WTC11 (cell line): ENCODE measurements around the gene UBXN6. TPM values are rescaled to one million over a fixed set of nuclear protein-coding genes. Genes with fewer than 3 reads are reported as not detected.

Experiments
- ATAC-seq: fragments of 200-7000 bp; cut with Tn5 transposase; 2 replicates; pipeline ENCODE4 v1.10.0; 2021; ENCODE audit warnings: mild to moderate bottlenecking, moderate library complexity
- CTCF ChIA-PET: fragments of 300-600 bp; sonication (Branson Sonifier 250); formaldehyde crosslinking; loops from one replicate; lab custom pipeline; 2021; ENCODE audit warnings: antibody characterized with exemption; lab: Charles Lee
- POLR2A ChIA-PET: fragments of 350-600 bp; sonication (Branson Sonifier 250); formaldehyde crosslinking; loops from one replicate; lab custom pipeline; 2021; ENCODE audit warnings: antibody characterized with exemption; lab: Charles Lee
- DNase-seq: peaks from one replicate; pipeline ENCODE4 v3.0.0; 2021; ENCODE audit warnings: low spot score
- H3K27ac Mint-ChIP-seq: 2 replicates; pipeline ENCODE4 v1.8.0; 2021; ENCODE audit warnings: mixed read lengths
- H3K27me3 Mint-ChIP-seq: 2 replicates; pipeline ENCODE4 v1.8.0; 2021; ENCODE audit warnings: low read depth, mild to moderate bottlenecking, moderate library complexity, mixed read lengths
- H3K36me3 Mint-ChIP-seq: 2 replicates; pipeline ENCODE4 v1.8.0; 2021; ENCODE audit warnings: mixed read lengths
- H3K4me1 Mint-ChIP-seq: 2 replicates; pipeline ENCODE4 v1.8.0; 2022; ENCODE audit warnings: mixed read lengths
- H3K4me3 Mint-ChIP-seq: 2 replicates; pipeline ENCODE4 v1.8.0; 2021; ENCODE audit warnings: mild to moderate bottlenecking, moderate library complexity, mixed read lengths
- H3K9me3 Mint-ChIP-seq: 2 replicates; pipeline ENCODE4 v1.8.0; 2021; ENCODE audit warnings: mixed read lengths
- ESRRA ChIP-seq: sonication (generic); formaldehyde crosslinking; IDR thresholded peaks from 2 replicates; pipeline ENCODE4 v1.8.1; 2022; ENCODE audit warnings: mild to moderate bottlenecking, missing genetic modification reagents, borderline replicate concordance
- KAT7 ChIP-seq: sonication (generic); formaldehyde crosslinking; IDR thresholded peaks from 2 replicates; pipeline ENCODE4 v1.8.1; 2023; ENCODE audit warnings: missing genetic modification reagents, mild to moderate bottlenecking, borderline replicate concordance
- NFATC4 ChIP-seq: fragments of 250-450 bp; sonication (Bioruptor Pico); IDR thresholded peaks from 2 replicates; pipeline ENCODE4 v1.9.0; 2021; ENCODE audit warnings: mild to moderate bottlenecking
- NFE2L1 ChIP-seq: sonication (generic); formaldehyde crosslinking; IDR thresholded peaks from 2 replicates; pipeline ENCODE4 v1.8.1; 2023; ENCODE audit warnings: missing genetic modification reagents
- SMAD3 ChIP-seq: sonication (generic); formaldehyde crosslinking; IDR thresholded peaks from 2 replicates; pipeline ENCODE4 v1.8.0; 2022; ENCODE audit warnings: missing genetic modification reagents, mild to moderate bottlenecking, borderline replicate concordance
- SOX15 ChIP-seq: fragments of 250-450 bp; sonication (Bioruptor Pico); IDR thresholded peaks from 2 replicates; pipeline ENCODE4 v1.9.0; 2021; ENCODE audit warnings: mild to moderate bottlenecking
- ZBTB21 ChIP-seq: sonication (generic); formaldehyde crosslinking; IDR thresholded peaks from 2 replicates; pipeline ENCODE4 v1.8.1; 2023; ENCODE audit warnings: mild to moderate bottlenecking, missing genetic modification reagents, borderline replicate concordance
- ZNF232 ChIP-seq: sonication (generic); formaldehyde crosslinking; IDR thresholded peaks from 2 replicates; pipeline ENCODE4 v1.8.0; 2022; ENCODE audit warnings: mild to moderate bottlenecking, missing genetic modification reagents
- total RNA-seq: library from RNA; stranded (reverse); gene quantifications from 3 replicates; pipeline ENCODE4 v1.2.3, GENCODE V29; 2021
- TF ChIP-seq, protein P1 (sequence below): sonication (generic); formaldehyde crosslinking; IDR thresholded peaks from 2 replicates; pipeline ENCODE4 v1.8.1; 2022; ENCODE audit warnings: mild to moderate bottlenecking, missing genetic modification reagents, moderate library complexity, borderline replicate concordance
- TF ChIP-seq, protein P2 (sequence below): sonication (generic); formaldehyde crosslinking; IDR thresholded peaks from 2 replicates; pipeline ENCODE4 v1.8.0; 2022; ENCODE audit warnings: mild to moderate bottlenecking, missing genetic modification reagents
- TF ChIP-seq, protein P3 (sequence below): sonication (generic); formaldehyde crosslinking; IDR thresholded peaks from 2 replicates; pipeline ENCODE4 v1.8.1; 2022; ENCODE audit warnings: mild to moderate bottlenecking, moderate library complexity, missing genetic modification reagents
- TF ChIP-seq, protein P4 (sequence below): sonication (generic); formaldehyde crosslinking; IDR thresholded peaks from 2 replicates; pipeline ENCODE4 v1.8.1; 2023; ENCODE audit warnings: mild to moderate bottlenecking, missing genetic modification reagents
- TF ChIP-seq, protein P5 (sequence below): sonication (generic); formaldehyde crosslinking; IDR thresholded peaks from 2 replicates; pipeline ENCODE4 v1.8.0; 2023; ENCODE audit warnings: missing genetic modification reagents, mild to moderate bottlenecking, borderline replicate concordance
- TF ChIP-seq, protein P6 (sequence below): sonication (generic); formaldehyde crosslinking; conservative IDR thresholded peaks from 2 replicates; pipeline ENCODE4 v1.8.1; 2023; ENCODE audit warnings: mild to moderate bottlenecking, low read depth, missing genetic modification reagents, moderate library complexity
- TF ChIP-seq, protein P7 (sequence below): sonication (generic); formaldehyde crosslinking; IDR thresholded peaks from 2 replicates; pipeline ENCODE4 v1.8.1; 2023; ENCODE audit warnings: mild to moderate bottlenecking, missing genetic modification reagents, moderate library complexity

The UBXN6 gene
- total RNA-seq, 1 experiment from 2014 or later: 34.8 TPM

DNA sequence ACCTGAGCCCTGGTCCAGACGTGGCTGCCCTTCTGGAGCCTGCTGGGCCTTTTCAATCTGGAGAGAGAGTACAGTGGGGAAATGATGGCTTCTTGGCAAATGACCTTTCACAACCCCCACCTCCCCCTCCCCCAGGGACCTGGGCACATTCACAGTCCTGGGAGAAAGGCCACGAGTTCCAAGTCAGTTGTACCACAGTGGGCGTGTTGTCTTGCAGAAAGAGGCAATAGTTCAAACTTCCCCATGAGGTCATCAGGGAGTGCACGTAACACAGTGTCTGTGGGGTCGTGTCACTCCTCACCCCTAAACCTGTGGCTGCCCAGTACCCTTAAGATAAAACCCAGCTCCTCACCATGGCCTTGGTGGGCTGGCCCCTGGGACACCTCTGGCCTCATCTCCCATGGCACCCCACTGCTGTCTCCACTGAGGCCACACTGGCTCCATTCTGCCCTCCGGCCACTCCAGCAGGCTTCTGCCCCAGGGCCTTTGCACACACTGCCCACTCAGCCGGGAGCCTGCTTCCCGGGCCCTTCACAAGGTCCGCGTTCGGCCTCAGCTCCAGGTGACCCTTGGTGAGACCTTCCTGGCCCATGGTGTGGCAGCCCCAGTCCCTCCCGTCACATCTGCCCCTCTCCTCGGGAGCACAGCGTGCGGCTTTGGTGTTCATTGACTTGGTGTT, 47.4 kb upstream of the UBXN6 start (continued):
- TF ChIP-seq, protein P1, sequence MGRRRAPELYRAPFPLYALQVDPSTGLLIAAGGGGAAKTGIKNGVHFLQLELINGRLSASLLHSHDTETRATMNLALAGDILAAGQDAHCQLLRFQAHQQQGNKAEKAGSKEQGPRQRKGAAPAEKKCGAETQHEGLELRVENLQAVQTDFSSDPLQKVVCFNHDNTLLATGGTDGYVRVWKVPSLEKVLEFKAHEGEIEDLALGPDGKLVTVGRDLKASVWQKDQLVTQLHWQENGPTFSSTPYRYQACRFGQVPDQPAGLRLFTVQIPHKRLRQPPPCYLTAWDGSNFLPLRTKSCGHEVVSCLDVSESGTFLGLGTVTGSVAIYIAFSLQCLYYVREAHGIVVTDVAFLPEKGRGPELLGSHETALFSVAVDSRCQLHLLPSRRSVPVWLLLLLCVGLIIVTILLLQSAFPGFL (CRISPR knock-in tag): no peak

DNA sequence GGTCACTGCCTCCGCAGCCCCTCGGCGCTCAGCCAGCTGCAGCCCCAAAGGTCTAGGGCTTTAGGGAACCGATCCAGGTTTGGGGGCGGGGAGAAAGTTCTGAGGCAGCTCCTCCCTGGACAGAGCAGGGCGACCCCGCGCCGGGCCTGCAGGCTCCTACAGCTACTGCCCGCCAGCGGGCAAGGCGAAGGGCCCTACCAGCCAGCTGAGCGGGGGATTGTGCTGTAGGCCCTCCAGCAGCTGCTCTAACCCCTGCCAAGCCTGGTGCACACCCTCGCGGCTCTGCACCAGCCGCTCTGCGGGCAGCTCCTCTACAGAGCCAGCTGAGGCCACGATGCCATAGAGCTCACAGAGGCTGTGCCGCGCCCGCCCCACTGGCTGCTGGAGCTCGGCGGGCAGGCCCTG, 46.7 kb upstream of the UBXN6 start:
- peaks cover 22% of the 10 kb centered on the region for H3K27me3 Mint-ChIP-seq
- no peak for DNase-seq
- H3K4me3 Mint-ChIP-seq: no peak overlapping the region
- no peaks in the 10 kb centered on the region for H3K4me1 Mint-ChIP-seq
- ATAC-seq: no peak
- H3K27ac Mint-ChIP-seq: no peak overlapping the region
- TF ChIP-seq, protein P2, sequence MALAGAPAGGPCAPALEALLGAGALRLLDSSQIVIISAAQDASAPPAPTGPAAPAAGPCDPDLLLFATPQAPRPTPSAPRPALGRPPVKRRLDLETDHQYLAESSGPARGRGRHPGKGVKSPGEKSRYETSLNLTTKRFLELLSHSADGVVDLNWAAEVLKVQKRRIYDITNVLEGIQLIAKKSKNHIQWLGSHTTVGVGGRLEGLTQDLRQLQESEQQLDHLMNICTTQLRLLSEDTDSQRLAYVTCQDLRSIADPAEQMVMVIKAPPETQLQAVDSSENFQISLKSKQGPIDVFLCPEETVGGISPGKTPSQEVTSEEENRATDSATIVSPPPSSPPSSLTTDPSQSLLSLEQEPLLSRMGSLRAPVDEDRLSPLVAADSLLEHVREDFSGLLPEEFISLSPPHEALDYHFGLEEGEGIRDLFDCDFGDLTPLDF (CRISPR knock-in tag): no peak
- TF ChIP-seq NFE2L1 (CRISPR knock-in tag) (no peak), NFATC4 (CRISPR knock-in tag) (no peak), ZBTB21 (no peak), KAT7 (CRISPR knock-in tag) (no peak), SOX15 (CRISPR knock-in tag) (no peak), ESRRA (no peak)
- TF ChIP-seq, all 79 proteins: peak for 0
- ChIA-PET POLR2A (interaction anchor here (0.5 to 1.0 kb wide), 2 partner anchors 59 to 64 kb away, joined by 3 to 4 read pairs; no protein-coding TSS in a partner anchor), CTCF (interaction anchor here (0.6 to 6.7 kb wide), 2 partner anchors 20 to 227 kb away, joined by 4 to 38 read pairs; no protein-coding TSS in a partner anchor)
- Mint-ChIP-seq H3K36me3 (peaks cover 18% of the 10 kb centered on the region), H3K9me3 (no peaks in the 10 kb centered on the region)

DNA sequence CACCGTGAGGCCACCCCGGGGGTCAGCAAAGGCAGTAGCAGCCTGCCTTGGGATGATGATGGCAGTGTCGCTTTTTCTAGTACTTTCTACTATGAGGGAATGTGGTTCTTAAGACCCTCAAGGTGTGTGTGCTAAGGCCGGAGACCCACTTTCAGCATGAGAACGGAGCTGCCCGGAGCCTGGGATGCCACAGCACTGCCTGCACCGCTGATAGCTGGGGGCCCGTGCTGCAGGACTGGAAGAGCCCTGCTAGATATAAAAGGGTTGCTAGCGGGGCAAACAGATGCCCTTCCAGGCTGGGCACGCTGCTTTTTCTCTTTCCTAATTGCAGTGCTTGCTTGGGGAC, 46.2 kb upstream of the UBXN6 start:
- Mint-ChIP-seq H3K27ac (no peak overlapping the region), H3K27me3 (peaks cover 21% of the 10 kb centered on the region), H3K36me3 (peaks cover 18% of the 10 kb centered on the region), H3K9me3 (no peaks in the 10 kb centered on the region), H3K4me3 (no peak overlapping the region), H3K4me1 (no peaks in the 10 kb centered on the region)
- POLR2A ChIA-PET: no interaction called here
- CTCF ChIA-PET: interaction anchor here (0.6 to 6.7 kb wide), 2 partner anchors 20 to 227 kb away, joined by 4 to 38 read pairs; no protein-coding TSS in a partner anchor
- ATAC-seq: no peak
- DNase-seq: no peak
- TF ChIP-seq, protein P3, sequence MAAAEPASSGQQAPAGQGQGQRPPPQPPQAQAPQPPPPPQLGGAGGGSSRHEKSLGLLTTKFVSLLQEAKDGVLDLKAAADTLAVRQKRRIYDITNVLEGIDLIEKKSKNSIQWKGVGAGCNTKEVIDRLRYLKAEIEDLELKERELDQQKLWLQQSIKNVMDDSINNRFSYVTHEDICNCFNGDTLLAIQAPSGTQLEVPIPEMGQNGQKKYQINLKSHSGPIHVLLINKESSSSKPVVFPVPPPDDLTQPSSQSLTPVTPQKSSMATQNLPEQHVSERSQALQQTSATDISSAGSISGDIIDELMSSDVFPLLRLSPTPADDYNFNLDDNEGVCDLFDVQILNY (CRISPR knock-in tag): no peak
- TF ChIP-seq SMAD3 (no peak), ZNF232 (no peak)
- TF ChIP-seq, protein P4, sequence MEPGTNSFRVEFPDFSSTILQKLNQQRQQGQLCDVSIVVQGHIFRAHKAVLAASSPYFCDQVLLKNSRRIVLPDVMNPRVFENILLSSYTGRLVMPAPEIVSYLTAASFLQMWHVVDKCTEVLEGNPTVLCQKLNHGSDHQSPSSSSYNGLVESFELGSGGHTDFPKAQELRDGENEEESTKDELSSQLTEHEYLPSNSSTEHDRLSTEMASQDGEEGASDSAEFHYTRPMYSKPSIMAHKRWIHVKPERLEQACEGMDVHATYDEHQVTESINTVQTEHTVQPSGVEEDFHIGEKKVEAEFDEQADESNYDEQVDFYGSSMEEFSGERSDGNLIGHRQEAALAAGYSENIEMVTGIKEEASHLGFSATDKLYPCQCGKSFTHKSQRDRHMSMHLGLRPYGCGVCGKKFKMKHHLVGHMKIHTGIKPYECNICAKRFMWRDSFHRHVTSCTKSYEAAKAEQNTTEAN (CRISPR knock-in tag): no peak
- TF ChIP-seq, protein P5, sequence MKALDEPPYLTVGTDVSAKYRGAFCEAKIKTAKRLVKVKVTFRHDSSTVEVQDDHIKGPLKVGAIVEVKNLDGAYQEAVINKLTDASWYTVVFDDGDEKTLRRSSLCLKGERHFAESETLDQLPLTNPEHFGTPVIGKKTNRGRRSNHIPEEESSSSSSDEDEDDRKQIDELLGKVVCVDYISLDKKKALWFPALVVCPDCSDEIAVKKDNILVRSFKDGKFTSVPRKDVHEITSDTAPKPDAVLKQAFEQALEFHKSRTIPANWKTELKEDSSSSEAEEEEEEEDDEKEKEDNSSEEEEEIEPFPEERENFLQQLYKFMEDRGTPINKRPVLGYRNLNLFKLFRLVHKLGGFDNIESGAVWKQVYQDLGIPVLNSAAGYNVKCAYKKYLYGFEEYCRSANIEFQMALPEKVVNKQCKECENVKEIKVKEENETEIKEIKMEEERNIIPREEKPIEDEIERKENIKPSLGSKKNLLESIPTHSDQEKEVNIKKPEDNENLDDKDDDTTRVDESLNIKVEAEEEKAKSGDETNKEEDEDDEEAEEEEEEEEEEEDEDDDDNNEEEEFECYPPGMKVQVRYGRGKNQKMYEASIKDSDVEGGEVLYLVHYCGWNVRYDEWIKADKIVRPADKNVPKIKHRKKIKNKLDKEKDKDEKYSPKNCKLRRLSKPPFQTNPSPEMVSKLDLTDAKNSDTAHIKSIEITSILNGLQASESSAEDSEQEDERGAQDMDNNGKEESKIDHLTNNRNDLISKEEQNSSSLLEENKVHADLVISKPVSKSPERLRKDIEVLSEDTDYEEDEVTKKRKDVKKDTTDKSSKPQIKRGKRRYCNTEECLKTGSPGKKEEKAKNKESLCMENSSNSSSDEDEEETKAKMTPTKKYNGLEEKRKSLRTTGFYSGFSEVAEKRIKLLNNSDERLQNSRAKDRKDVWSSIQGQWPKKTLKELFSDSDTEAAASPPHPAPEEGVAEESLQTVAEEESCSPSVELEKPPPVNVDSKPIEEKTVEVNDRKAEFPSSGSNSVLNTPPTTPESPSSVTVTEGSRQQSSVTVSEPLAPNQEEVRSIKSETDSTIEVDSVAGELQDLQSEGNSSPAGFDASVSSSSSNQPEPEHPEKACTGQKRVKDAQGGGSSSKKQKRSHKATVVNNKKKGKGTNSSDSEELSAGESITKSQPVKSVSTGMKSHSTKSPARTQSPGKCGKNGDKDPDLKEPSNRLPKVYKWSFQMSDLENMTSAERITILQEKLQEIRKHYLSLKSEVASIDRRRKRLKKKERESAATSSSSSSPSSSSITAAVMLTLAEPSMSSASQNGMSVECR (CRISPR knock-in tag): no peak
- TF ChIP-seq, protein P6, sequence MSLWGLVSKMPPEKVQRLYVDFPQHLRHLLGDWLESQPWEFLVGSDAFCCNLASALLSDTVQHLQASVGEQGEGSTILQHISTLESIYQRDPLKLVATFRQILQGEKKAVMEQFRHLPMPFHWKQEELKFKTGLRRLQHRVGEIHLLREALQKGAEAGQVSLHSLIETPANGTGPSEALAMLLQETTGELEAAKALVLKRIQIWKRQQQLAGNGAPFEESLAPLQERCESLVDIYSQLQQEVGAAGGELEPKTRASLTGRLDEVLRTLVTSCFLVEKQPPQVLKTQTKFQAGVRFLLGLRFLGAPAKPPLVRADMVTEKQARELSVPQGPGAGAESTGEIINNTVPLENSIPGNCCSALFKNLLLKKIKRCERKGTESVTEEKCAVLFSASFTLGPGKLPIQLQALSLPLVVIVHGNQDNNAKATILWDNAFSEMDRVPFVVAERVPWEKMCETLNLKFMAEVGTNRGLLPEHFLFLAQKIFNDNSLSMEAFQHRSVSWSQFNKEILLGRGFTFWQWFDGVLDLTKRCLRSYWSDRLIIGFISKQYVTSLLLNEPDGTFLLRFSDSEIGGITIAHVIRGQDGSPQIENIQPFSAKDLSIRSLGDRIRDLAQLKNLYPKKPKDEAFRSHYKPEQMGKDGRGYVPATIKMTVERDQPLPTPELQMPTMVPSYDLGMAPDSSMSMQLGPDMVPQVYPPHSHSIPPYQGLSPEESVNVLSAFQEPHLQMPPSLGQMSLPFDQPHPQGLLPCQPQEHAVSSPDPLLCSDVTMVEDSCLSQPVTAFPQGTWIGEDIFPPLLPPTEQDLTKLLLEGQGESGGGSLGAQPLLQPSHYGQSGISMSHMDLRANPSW (CRISPR knock-in tag): no peak
- TF ChIP-seq, protein P7, sequence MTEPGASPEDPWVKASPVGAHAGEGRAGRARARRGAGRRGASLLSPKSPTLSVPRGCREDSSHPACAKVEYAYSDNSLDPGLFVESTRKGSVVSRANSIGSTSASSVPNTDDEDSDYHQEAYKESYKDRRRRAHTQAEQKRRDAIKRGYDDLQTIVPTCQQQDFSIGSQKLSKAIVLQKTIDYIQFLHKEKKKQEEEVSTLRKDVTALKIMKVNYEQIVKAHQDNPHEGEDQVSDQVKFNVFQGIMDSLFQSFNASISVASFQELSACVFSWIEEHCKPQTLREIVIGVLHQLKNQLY (CRISPR knock-in tag): no peak
